ENCODE measurements around the gene GSTM4.
A peak's percentile ranks its signal among the peaks of the same experiment; 100 is the strongest.
"Not testable (repeated sequence)": the region's sequence is repeated elsewhere in the genome, so short reads cannot be mapped to it uniquely, and the experiment has no call there.

GSTM4 gene

GRCh38 chr1:109637446-109637845, 18.5 kb upstream of the GSTM4 start:
- DNase-seq (ENCODE audit: low read depth, low spot score), result no peak

- DNase-seq (ENCODE audit: low read depth, low spot score), result no peak
These were observed 16.6 kb upstream of the GSTM4 start for GRCh38 chr1:109639063-109639840.

- DNase-seq (ENCODE audit: low read depth, low spot score), result no peak
These were observed 16.1 kb upstream of the GSTM4 start for GRCh38 chr1:109639841-109640184.

GRCh38 chr1:109640285-109640865, 15.5 kb upstream of the GSTM4 start:
- DNase-seq (ENCODE audit: low read depth, low spot score), result peak; percentile 23

- no peak for DNase-seq (ENCODE audit: low read depth, low spot score)
These were observed 14.7 kb upstream of the GSTM4 start for GRCh38 chr1:109641078-109641740.

- DNase-seq (ENCODE audit: low read depth, low spot score), result no peak
These were observed 14.0 kb upstream of the GSTM4 start for GRCh38 chr1:109641861-109642260.

GRCh38 chr1:109642626-109643025, 13.3 kb upstream of the GSTM4 start:
- no peak for DNase-seq (ENCODE audit: low read depth, low spot score)

- DNase-seq (ENCODE audit: low read depth, low spot score), result peak; percentile 43
These were observed 12.3 kb upstream of the GSTM4 start for GRCh38 chr1:109643385-109644230.

- DNase-seq (ENCODE audit: low read depth, low spot score), result peak; percentile 62
These were observed 11.2 kb upstream of the GSTM4 start for GRCh38 chr1:109644670-109645069.

GRCh38 chr1:109649491-109649914, 6.4 kb upstream of the GSTM4 start:
- DNase-seq (ENCODE audit: low read depth, low spot score), result no peak

GRCh38 chr1:109650609-109651008, 5.3 kb upstream of the GSTM4 start:
- DNase-seq (ENCODE audit: low read depth, low spot score), result no peak

- DNase-seq (ENCODE audit: low read depth, low spot score), result no peak
These were observed 3.5 kb upstream of the GSTM4 start for GRCh38 chr1:109652402-109652801.

- DNase-seq (ENCODE audit: low read depth, low spot score), result no peak
These were observed 2.6 kb upstream of the GSTM4 start for GRCh38 chr1:109653306-109653705.

GRCh38 chr1:109654519-109654918, 1.4 kb upstream of the GSTM4 start:
- no peak for DNase-seq (ENCODE audit: low read depth, low spot score)

- DNase-seq (ENCODE audit: low read depth, low spot score), result no peak
These were observed 1.5 kb downstream of the GSTM4 start for GRCh38 chr1:109657395-109657794.

- DNase-seq (ENCODE audit: low read depth, low spot score), result no peak
These were observed 2.1 kb downstream of the GSTM4 start for GRCh38 chr1:109657970-109658369.

GRCh38 chr1:109658533-109659042, 2.7 kb downstream of the GSTM4 start:
- no peak for DNase-seq (ENCODE audit: low read depth, low spot score)

- no peak for DNase-seq (ENCODE audit: low read depth, low spot score)
These were observed 3.2 kb downstream of the GSTM4 start for GRCh38 chr1:109659145-109659544.

- no peak for DNase-seq (ENCODE audit: low read depth, low spot score)
These were observed 4.2 kb downstream of the GSTM4 start for GRCh38 chr1:109659997-109660690.

- DNase-seq (ENCODE audit: low read depth, low spot score), result not testable (repeated sequence)
These were observed 4.8 kb downstream of the GSTM4 start for GRCh38 chr1:109660691-109661026.

GRCh38 chr1:109661391-109661790, 5.5 kb downstream of the GSTM4 start:
- no peak for DNase-seq (ENCODE audit: low read depth, low spot score)

All from smooth muscle cell of the brain vasculature (primary cell).